Measurements from ENCODE around the gene TEX261.
"Not testable (repeated sequence)": the region's sequence is repeated elsewhere in the genome, so short reads cannot be mapped to it uniquely, and the experiment has no call there.

The TEX261 gene
- 13.1 to 23.4 reads per million in 2 donors for total RNA-seq

- DNase-seq: peak; percentile 80 to 94 (median 86)
Observed at GRCh38 chr2:70994699-70995425, at the start of gene TEX261. Gene TEX261 (minus strand): TSS chr2:70994873. CDS start chr2:70994757, 116 bp downstream.

GRCh38 chr2:71043531-71044407 is 49.1 kb upstream of the TEX261 start:
- peak in 1 of 5 experiments; percentile 43 for DNase-seq

GRCh38 chr2:71042287-71042686 is 47.6 kb upstream of the TEX261 start:
- DNase-seq: no peak

- not testable (repeated sequence) for DNase-seq
Observed at GRCh38 chr2:71036296-71036695, 41.6 kb upstream of the TEX261 start.

GRCh38 chr2:71023553-71024243 is 29.0 kb upstream of the TEX261 start:
- DNase-seq: peak in 4 of 5 experiments; percentile 11 to 58 (median 44)

- not testable (repeated sequence) for DNase-seq
Observed at GRCh38 chr2:71021394-71021793, 26.7 kb upstream of the TEX261 start.

GRCh38 chr2:71019989-71020388 is 25.3 kb upstream of the TEX261 start:
- not testable (repeated sequence) for DNase-seq

GRCh38 chr2:71018625-71019024 is 24.0 kb upstream of the TEX261 start:
- DNase-seq: no peak

GRCh38 chr2:71011786-71012185 is 17.1 kb upstream of the TEX261 start:
- DNase-seq: not testable (repeated sequence)

GRCh38 chr2:71008342-71008741 is 13.7 kb upstream of the TEX261 start:
- no peak for DNase-seq

GRCh38 chr2:71006955-71007799 is 12.5 kb upstream of the TEX261 start:
- DNase-seq: no peak

GRCh38 chr2:71006323-71006722 is 11.7 kb upstream of the TEX261 start:
- DNase-seq: peak in 1 of 5 experiments; percentile 47

GRCh38 chr2:71005271-71006202 is 10.9 kb upstream of the TEX261 start:
- no peak for DNase-seq

GRCh38 chr2:71004857-71005256 is 10.2 kb upstream of the TEX261 start:
- no peak for DNase-seq

- no peak for DNase-seq
Observed at GRCh38 chr2:71003966-71004755, 9.5 kb upstream of the TEX261 start.

GRCh38 chr2:71003396-71003795 is 8.7 kb upstream of the TEX261 start:
- no peak for DNase-seq

GRCh38 chr2:71001981-71002570 is 7.4 kb upstream of the TEX261 start:
- DNase-seq: no peak

- no peak for DNase-seq
Observed at GRCh38 chr2:71001592-71001927, 6.9 kb upstream of the TEX261 start.

GRCh38 chr2:71000780-71001591 is 6.3 kb upstream of the TEX261 start:
- peak; percentile 57 to 86 (median 66) for DNase-seq
